NCI-H446 treated with DMSO at 0.1 percent for 48 hours (cell line): ENCODE data around the gene EIF5A2.
A peak's percentile ranks its signal among the peaks of the same experiment; 100 is the strongest.
"Not testable (repeated sequence)": the region's sequence is repeated elsewhere in the genome, so short reads cannot be mapped to it uniquely, and the experiment has no call there.

Experiments used
- DNase-seq: peaks from one replicate; lab custom pipeline; 2025; lab: John Stamatoyannopoulos, UW

The EIF5A2 gene

DNA sequence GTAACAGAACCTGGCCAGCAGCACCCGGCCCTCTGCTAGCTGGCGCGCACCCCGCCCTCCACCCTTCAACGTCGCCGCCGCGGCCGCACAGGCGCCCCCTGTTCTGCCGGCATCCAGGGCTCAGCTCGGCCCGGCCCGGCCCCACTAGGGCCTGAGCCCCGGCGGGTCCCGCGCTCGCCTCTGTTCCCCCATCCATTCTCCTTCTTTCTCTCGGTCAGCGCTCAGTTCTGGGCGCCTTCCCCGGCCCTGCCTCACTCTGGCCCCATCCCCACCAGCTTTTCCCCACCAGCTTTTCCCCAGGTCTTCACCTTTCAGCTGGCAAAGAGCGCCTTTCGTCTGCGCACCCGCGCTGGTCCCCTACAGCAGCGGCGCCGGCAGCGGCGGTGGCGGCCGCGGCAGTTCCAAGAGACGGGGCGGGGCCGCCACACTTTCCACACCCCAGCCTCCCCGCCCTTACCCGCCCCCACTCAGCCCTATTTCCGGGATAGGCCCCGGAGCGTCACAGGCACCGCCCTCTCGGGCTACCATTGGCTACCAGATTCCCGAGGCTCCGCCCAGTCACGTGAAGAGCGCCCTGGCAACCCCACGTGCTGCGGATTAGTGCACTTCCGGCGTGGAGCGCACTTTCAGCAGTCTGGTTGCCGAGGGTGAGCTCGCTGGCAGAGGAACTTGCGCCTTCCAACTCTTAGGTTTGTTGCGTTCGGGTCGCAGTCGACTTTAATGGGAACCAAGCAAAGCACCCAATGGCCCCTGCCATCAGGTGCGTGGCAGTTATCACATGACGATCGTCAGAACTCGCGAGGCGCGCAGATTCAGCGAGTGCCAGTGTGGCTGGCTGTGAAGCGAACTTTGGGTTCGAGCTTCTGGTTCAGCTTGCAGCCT lies at the start of gene EIF5A2:
EIF5A2 (minus strand) TSS at position 403 of the 882 bp plus-strand sequence. CDS start 831 bp downstream, outside the sequence.
- DNase-seq, result peak; percentile 87

DNA sequence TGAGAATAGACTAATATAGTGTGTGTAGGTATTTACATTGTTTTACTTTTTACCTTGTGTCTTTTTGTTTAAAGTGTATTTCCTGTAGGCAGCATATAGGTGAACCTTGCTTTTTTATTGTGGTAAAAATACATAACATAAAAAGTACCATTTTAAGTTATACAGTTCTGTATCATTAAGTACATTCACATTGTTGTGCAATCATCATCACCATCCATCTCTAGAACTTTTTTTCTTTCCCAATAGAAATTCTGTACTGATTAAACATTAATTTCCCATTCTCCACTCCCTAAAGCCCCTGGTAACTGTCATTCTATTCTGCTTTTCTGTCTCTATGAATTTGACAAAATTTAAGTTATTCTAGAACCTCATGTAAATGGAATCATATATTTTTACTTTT lies 48.2 kb upstream of the EIF5A2 start:
- no peak for DNase-seq

DNA sequence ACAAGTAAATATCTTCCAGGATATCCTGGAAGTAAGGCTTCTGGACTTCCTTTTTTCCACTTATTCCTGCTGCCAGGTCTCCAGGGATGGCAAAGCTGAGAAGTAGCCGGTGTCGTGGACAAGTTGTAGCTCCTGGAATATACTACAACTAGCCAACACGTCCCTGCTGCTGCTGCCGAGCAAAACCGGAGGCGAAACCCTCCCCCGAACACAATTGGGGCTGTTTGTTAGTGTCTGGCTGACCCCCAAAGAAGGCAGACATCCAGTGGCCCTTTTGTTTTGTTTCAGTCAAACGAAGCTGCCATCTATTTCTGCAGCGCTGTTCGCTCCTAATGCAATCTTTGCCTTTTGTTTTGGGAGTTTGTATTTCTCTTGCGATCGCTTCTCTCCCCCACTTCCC lies 45.3 kb upstream of the EIF5A2 start:
- no peak for DNase-seq

DNA sequence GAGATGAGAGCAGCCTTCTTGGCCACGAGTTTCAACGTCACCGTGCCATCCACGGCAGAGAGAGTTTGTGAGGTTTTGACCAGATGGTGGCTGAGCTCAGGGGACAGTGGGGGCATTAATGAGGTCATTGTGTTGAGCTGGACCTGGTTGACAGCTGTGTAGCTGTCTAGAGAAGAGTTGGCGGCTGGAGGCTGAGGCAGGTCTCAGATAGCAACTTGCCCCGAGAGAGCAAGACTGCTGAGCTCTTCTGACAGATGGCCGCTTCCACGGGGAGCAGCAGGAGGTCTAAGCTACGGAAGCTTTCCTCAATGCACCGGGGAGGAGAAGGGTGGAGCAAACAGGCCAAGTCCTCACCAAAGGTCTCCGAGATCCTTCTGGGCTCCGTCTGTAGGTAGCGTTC lies 44.8 kb upstream of the EIF5A2 start:
- DNase-seq, result peak; percentile 54

DNA sequence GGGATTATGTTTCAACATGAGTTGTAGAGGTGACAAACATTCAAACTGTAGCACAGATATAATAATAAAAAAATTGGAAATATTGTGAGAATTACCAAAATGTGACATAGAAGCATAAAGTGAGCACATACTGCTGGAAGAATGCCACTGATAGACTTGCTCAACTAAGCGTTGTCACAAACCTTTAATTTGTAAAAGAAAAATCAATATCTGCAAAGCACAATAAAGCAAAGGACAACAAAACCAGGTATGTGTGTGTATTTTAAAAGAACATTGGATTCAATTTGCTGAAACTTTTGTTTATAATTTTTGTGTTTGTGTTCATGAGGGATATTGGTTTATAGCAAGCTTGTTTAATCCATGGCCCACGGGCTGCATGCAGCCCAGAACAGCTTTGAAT lies 40.8 kb upstream of the EIF5A2 start:
- DNase-seq, result no peak

DNA sequence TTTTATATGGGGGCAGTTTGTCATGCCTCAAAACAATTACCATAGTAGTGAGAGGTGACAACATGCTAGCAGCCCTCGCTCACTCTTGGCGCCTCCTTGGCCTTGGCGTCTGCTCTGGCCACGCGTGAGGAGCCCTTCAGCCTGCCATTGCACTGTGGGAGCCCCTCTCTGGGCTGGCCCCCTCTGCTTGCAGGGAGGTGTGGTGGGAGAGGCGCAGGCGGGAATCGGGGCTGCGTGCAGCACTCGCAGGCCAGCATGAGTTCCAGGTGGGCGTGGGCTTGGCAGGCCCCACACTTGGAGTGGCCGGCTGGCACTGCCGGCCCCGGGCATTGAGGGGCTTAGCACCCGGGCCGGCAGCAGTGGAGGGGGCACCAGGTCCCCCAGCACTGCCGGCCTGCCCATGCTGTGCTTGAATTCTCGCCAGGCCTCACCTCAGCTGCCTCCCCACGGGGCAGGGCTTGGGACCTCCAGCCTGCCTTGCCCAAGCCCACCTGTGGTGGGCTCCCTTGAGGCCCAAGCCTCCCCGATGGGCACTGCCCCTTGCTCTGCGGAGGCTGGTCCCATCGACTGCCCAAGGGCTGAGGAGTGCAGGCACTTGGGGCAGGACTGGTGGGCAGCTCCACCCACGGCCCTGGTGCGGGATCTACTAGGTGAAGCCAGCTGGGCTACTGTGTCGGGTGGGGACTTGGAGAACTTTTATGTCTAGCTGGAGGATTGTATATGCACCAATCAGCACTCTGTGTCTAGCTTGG lies 38.8 kb upstream of the EIF5A2 start:
- DNase-seq, result no peak

DNA sequence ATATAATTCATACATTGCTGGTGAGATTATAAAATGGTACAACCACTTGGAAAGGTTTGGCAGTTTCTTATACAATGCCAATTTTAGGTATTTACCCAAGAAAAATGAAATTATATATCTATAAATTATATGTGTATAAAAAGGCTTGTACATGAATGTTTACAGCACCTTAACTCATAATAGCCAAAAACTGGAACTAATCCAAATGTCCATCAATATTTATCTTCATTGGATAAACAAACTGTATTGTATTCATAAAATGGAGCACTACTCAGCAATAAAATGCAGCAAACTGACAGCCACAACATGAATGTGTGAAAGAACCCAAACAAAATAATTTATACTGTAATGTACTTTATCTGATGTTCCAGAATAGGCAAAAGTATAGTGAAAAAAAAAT lies 33.6 kb upstream of the EIF5A2 start:
- DNase-seq, result no peak

DNA sequence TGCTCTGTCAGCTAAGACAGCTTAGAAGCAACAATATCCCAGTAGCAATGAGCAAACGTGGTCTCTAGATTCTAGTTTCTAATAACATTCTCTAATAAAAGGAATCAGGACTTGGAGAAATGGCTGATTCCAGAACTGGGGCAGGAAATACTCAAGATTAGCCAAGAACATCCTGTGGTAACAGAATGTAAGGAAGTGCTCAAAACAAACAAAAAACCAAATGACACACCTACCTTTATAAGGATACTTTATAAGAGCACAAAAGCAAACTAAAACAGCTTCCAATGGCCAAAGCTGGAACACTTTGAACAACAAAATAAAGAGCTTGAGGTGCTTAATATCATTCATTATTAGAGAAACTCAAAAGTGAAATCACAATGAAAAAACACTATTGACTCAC lies 33.1 kb upstream of the EIF5A2 start:
- no peak for DNase-seq

DNA sequence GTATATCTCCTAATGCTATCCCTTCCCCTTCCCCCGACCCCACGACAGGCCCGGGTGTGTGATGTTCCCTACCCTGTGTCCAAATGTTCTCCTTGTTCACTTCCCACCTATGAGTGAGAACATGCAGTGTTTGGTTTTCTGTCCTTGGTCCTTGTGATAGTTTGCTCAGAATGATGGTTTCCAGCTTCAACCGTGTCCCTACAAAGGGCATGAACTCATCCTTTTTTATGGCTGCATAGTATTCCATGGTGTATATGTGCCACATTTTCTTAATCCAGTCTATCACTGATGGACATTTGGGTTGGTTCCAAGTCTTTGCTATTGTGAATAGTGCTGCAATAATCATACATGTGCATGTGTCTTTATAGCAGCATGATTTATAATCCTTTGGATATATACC lies 24.6 kb upstream of the EIF5A2 start:
- DNase-seq, result not testable (repeated sequence)

DNA sequence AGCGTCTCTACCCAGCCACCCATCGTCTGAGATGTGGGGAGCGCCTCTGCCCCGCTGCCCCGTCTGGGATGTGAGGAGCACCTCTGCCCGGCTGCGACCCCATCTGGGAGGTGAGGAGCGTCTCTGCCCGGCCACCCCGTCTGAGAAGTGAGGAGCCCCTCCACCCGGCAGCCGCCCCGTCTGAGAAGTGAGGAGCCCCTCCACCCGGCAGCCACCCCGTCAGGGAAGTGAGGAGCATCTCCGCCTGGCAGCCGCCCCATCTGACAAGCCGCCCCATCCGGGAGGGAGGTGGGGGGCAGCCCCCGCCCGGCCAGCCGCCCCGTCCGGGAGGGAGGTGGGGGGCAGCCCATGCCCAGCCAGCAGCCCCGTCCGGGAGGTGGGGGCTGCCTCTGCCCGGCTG lies 15.1 kb upstream of the EIF5A2 start:
- not testable (repeated sequence) for DNase-seq

DNA sequence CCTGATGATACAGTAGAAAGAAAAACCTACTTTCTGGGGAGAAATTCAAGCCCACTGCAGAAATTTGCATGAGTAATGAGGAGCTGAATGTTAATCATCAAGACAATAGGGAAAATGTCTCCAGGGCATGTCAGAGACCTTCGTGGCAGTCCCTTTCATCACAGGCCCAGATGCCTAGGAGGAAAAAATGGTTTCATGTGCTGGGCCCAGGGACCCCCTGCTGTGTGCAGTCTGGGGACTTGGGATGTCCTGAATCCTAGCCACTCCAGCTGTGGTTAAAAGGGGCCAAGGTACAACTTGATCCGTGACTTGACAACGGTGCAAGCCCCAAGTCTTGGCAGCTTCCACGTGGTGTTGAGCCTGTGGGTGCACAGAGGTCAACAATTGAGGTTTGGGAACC lies 10.3 kb upstream of the EIF5A2 start:
- no peak for DNase-seq

DNA sequence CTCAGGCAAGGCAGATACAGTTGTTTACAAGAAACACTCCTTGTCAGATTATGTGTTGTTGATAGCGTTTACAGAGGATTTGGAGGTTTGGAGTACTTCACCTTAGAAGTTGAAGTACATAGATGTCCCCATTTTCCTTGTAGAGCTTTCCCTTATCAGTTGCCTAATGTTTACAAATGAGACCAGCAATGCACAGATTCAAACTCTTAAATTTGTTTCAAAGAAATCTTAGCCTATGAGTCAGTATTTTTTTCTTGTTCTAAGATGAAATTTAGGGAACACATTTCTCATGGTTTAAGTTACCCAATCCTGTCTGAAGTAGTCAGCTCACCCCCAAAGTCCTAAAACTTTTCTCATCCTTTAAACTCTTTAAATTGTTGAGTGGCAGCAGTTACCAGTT lies 6.3 kb upstream of the EIF5A2 start:
- no peak for DNase-seq

DNA sequence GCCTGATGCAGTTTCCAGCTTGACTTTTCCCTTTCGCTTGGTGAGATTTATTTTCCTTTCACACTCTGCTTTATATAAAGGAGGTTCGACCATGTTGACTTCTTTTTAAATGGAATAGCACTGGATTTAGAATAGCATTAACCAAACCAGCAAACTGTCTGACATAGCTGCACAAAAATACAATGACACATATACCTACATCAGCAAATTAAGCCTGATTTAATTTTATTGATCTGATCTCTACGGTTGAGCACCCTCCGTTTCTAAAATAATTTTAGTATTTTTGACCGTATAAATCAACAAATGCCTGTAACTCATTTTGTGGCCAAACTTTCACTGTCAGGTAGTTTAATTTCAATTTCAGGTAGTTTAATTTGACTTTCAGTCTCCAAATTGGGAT lies 5.8 kb upstream of the EIF5A2 start:
- no peak for DNase-seq

DNA sequence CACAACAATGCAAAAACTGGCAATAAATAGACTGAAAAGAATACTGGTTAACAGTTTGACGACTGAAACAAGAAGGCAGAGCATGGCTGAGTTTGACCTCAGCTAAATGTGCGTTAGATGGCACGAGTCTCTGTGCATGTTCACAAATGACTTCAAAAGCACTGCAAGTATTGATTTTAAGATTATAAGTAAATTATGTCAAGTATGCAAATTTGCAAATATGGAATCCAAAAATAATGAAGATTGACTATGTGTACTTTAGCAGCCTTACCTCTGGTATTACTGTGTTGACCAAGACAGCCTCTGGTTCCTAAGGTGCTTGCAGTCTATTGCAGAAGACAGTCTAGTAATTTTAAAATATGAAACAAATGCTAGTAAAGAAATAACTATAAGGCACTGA lies 2.6 kb upstream of the EIF5A2 start:
- no peak for DNase-seq

DNA sequence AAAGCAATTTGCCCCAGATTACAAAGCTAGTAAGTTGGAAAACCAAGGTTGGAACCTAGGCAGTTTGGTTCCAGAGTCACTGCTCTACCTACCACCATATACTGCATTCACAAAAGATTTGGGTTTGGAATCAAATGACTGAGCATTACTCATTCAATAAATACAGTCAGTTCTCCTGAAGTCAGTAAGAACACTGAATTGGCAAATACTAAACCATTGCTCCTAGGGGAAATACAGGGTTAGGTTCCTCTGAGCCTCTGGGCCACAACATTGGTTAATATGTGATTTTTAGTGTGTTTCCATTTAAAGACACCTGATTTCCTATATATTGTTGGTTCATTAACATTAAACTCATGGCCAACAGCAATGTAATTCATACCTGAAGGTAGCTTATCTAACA lies 2.1 kb upstream of the EIF5A2 start:
- no peak for DNase-seq

DNA sequence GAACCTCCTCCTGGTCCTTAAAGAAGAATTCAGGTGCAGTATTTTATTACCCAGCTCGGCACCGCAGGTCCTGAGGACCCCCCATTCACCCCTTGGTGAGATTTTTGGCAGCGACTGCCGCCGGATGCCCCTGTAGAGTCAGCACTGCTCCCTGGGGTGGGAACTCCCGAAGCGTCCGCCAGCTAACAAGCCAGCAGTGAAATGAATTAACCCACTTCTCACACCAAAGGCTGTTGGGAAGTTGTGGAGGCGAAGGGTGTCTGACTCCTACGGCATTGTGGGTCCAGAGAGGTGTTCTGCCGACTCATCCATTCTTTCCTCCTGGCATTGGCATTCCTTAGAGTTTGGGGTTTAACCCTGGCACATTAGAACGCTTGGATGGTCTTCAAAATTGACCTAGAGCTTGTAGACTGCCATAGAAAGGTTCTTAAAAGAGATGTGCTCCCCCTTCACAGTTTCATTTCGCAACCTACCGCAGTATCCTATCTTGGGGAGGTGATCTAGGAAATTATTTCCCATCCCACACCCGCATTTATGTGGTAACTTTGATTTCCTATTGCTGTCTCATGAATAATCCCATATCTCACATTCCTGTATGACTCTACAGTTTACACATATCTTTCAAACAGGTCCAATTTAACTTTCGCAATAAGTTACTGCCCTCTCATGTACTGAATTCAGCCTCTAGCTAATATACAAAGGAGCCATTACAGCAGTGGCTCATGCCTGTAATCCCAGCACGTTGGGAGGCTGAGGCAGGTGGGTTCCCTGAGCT lies 879 bp upstream of the EIF5A2 start:
- no peak for DNase-seq

DNA sequence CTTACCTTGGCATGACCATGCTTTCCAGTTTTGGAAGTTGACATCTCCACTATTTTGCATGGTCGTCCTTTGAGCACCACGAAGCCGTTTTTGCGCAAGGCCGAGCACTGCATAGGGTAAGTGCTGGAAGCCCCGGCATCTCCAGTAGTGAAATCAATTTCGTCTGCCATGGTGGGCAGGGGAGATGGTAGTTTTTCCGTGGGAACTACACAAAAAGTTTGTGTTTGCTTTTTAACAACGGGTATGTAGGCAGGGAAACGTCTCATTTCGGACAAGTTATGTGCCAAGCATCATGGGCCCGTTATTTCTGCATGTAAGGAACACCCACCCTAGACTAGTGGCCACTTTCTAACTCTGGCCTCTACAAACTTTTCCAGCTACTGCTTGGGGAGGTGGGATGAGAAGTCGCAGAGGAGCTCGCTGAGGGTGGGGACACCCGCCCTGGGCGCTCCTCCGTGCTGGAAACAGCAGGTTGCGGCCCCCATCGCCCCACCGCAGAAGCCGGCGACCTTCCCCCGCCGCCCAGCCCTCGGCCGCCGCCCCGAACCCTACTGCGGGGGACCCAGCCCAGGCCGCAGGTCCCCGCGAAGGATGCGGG lies 701 bp downstream of the EIF5A2 start:
- no peak for DNase-seq

DNA sequence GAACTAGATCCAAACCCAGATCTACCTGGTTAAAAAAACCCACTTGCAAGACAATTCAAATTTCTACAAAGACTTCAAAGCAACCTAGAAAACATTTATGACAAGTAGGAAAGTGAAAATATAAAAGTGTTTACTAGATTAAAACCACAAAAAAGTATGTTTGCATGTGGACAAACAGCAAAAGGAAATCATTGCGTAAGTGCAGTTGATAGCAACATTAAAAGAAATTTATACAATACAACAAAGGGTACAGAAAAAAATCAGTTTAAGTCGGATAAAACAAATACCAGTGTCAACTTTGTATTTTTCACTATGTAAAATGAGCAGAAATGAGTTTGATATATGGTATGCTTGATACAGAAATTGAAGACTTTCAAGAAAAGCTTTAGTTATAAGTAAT lies 2.6 kb downstream of the EIF5A2 start:
- DNase-seq, result no peak

DNA sequence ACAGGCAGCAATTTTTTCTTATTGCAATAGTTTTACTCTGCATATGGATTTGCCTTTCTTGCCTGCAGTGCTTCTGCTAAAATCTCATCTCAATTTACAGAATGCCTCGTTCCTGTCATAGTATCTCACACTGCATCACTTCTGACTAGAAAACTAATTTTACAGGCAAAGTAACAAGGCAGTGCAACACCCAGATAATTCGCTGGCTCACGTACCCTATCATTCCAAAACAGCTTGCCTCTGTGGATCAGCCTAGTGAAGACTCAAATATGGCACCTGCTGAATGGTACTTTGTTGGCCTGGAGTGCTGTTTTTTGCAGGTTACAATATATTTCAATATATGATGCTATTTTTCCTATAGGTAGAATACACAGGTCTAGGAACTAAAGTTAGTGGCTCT lies 5.3 kb downstream of the EIF5A2 start:
- DNase-seq, result no peak

DNA sequence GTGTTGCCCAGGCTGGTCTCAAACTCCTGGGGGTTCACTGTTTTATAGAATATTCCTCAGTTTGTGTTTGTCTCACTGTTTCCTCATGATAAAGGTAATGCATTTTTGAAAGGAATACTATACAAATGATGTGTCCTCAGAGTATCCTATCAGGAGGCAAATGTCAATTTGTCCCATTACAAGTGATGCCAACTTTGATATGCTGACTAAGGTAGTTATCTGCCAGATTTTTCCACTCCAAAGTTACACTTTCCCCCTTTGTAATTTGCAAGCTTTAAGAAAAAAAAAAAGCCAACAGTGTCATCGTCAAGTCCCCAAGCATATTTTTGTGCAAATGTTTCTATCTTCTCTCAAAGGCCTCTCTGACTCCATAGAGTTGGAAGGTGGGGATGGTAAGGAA lies 9.0 kb downstream of the EIF5A2 start:
- no peak for DNase-seq

DNA sequence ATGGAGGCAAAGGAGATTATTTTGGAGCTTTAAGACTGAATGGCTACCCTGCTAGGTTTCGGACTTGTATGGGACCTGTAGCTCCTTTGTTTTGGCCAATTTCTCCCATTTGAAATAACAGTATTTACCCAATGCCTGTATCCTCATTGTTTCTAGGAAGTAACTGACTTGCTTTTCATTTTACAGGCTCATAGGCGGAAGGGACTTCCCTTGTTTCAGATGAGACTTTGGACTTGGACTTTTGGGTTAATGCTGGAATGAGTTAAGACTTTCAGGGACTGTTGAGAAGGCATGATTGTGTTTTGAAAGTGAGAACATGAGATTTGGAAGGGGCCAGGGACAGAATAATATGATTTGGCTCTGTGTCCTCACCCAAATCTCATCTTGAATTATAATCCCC lies 10.5 kb downstream of the EIF5A2 start:
- DNase-seq, result no peak

DNA sequence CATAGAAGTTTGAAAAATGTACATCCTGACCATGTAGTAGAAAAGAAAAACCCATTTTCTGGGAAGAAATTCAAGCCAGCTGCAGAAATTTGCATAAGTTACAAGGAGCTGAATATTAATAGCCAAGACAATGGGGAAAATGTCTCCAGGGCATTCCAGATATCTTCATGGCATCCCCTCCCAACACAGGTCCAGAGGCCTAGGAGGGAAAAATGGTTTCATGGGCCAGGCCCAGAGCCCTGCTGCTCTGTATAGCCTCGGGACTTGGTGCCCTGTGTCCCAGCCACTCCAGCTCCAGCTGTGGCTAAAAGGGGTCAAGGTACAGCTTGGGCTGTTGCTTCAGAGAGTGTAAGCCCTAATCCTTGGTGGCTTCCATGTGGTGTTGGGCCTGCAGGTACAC lies 11.2 kb downstream of the EIF5A2 start:
- DNase-seq, result not testable (repeated sequence)
